Mesenchymal stem cell (in vitro differentiated cells and primary cell): Measurements from ENCODE around the gene KRT6B.

Source experiments
- DNase-seq: peaks from one replicate; pipeline ENCODE4 v3.0.0-alpha.2; 2013
- H2AFZ ChIP-seq: one replicate; pipeline ENCODE4 v1.6.1; 2013; ENCODE audit warnings: low read depth, mild to moderate bottlenecking, control low read depth, inconsistent platforms, low read length, moderate library complexity
- H2AK5ac ChIP-seq: 2 replicates; pipeline ENCODE4 v1.6.1; 2013; ENCODE audit warnings: low read length, moderate library complexity, mild to moderate bottlenecking, inconsistent platforms; ENCODE audit not compliant: severe bottlenecking
- H2BK120ac ChIP-seq: one replicate; pipeline ENCODE4 v1.6.1; 2013; ENCODE audit warnings: low read depth, mild to moderate bottlenecking, inconsistent platforms, low read length, moderate library complexity
- H2BK12ac ChIP-seq, 2 experiments: one replicate each; pipeline ENCODE4 v1.6.1; 2013; ENCODE audit warnings: inconsistent platforms in 2 of 2, low read length in 2 of 2, mild to moderate bottlenecking in 2 of 2, moderate library complexity in 2 of 2, control low read depth in 1 of 2
- H2BK15ac ChIP-seq: one replicate; pipeline ENCODE4 v1.6.1; 2013; ENCODE audit warnings: mild to moderate bottlenecking, low read depth, inconsistent platforms; ENCODE audit not compliant: poor library complexity, severe bottlenecking
- H2BK5ac ChIP-seq: 2 replicates; pipeline ENCODE4 v1.6.1; 2013; ENCODE audit warnings: low read depth, mild to moderate bottlenecking, low read length, control low read depth, inconsistent platforms; ENCODE audit not compliant: poor library complexity, severe bottlenecking
- H3K14ac ChIP-seq, 2 experiments: one replicate each; pipeline ENCODE4 v1.6.1; 2013; ENCODE audit warnings: inconsistent platforms in 2 of 2, low read length in 2 of 2, control low read depth in 1 of 2, mild to moderate bottlenecking in 1 of 2, moderate library complexity in 1 of 2
- H3K18ac ChIP-seq, 2 experiments: one replicate each; pipeline ENCODE4 v1.6.1; 2013; ENCODE audit warnings: inconsistent platforms in 2 of 2, low read length in 2 of 2, control low read depth in 1 of 2, low read depth in 1 of 2, mild to moderate bottlenecking in 1 of 2
- H3K23ac ChIP-seq, 2 experiments: one replicate each; pipeline ENCODE4 v1.6.1; 2013; ENCODE audit warnings: inconsistent platforms in 2 of 2, low read length in 2 of 2, mild to moderate bottlenecking in 2 of 2, moderate library complexity in 2 of 2, control low read depth in 1 of 2
- H3K27ac ChIP-seq: 2 replicates; pipeline ENCODE4 v1.5.1; 2013; ENCODE audit warnings: mild to moderate bottlenecking, moderate library complexity, low read length, control low read depth, inconsistent platforms; ENCODE audit not compliant: poor library complexity, severe bottlenecking
- H3K27me3 ChIP-seq, 2 experiments: 2 replicates each; pipeline versions ENCODE4 v1.6.1 to v1.7.0; 2013; ENCODE audit warnings: low read length in 2 of 2, mild to moderate bottlenecking in 2 of 2, moderate library complexity in 2 of 2, control low read depth in 1 of 2, inconsistent platforms in 1 of 2; ENCODE audit not compliant: control insufficient read depth in 1 of 2, insufficient read depth in 1 of 2
- H3K36me3 ChIP-seq, 2 experiments: 2 replicates each; pipeline versions ENCODE4 v1.6.1 to v1.7.0; 2013; ENCODE audit warnings: low read length in 2 of 2, control low read depth in 1 of 2, inconsistent platforms in 1 of 2, low read depth in 1 of 2, mild to moderate bottlenecking in 1 of 2; ENCODE audit not compliant: insufficient read depth in 2 of 2, control insufficient read depth in 1 of 2
- H3K4ac ChIP-seq, 2 experiments: one replicate each; pipeline ENCODE4 v1.6.1; 2013; ENCODE audit warnings: inconsistent platforms in 2 of 2, low read length in 2 of 2, mild to moderate bottlenecking in 2 of 2, moderate library complexity in 2 of 2, control low read depth in 1 of 2, low read depth in 1 of 2
- H3K4me1 ChIP-seq: 2 replicates; pipeline ENCODE4 v1.6.1; 2013; ENCODE audit warnings: low read depth, low read length, control low read depth; ENCODE audit not compliant: control insufficient read depth, insufficient read depth
- H3K4me2 ChIP-seq: 2 replicates; pipeline ENCODE4 v1.6.1; 2013; ENCODE audit warnings: low read length, mild to moderate bottlenecking, inconsistent platforms; ENCODE audit not compliant: poor library complexity, severe bottlenecking
- H3K4me3 ChIP-seq, 2 experiments: 2 replicates each; pipeline versions ENCODE4 v1.5.1 to v1.7.0; 2013; ENCODE audit warnings: low read length in 2 of 2, mild to moderate bottlenecking in 2 of 2, control low read depth in 1 of 2, low read depth in 1 of 2; ENCODE audit not compliant: insufficient read depth in 1 of 2
- H3K79me1 ChIP-seq: replicated peaks from 2 replicates; pipeline ENCODE4 v1.6.1; 2013; ENCODE audit warnings: mild to moderate bottlenecking, control low read depth, low read length, inconsistent platforms; ENCODE audit not compliant: poor library complexity, severe bottlenecking
- H3K9ac ChIP-seq: 2 replicates; pipeline ENCODE4 v1.7.0; 2013; ENCODE audit warnings: mild to moderate bottlenecking, low read length, moderate library complexity
- H3K9me3 ChIP-seq: 2 replicates; pipeline ENCODE4 v1.7.0; 2013; ENCODE audit warnings: mild to moderate bottlenecking, low read length; ENCODE audit not compliant: control insufficient read depth
- H4K8ac ChIP-seq: one replicate; pipeline ENCODE4 v1.6.1; 2013; ENCODE audit warnings: inconsistent platforms, mild to moderate bottlenecking, low read length, moderate library complexity
- H4K91ac ChIP-seq: one replicate; pipeline ENCODE4 v1.6.1; 2013; ENCODE audit warnings: mild to moderate bottlenecking, low read length, inconsistent platforms
- WGBS: methylation state at CpG from one replicate; pipeline ENCODE4 v1.1.7; 2013; ENCODE audit warnings: mixed read lengths; 5-methylcytosine and 5-hydroxymethylcytosine counted together

KRT6B gene

GRCh38 chr12:52474212-52474611, 22.3 kb upstream of the KRT6B start:
- H3K4me2 ChIP-seq, result no peak overlapping the region
- H2BK15ac ChIP-seq, result no peak overlapping the region
- WGBS, result no CpG with 5 or more reads among the region's 2 CpGs
- DNase-seq, result no peak
- H3K4ac ChIP-seq, result no peak overlapping the region
- H2BK5ac ChIP-seq, result no peak overlapping the region
- peaks cover 8% of the 10 kb centered on the region for H3K9me3 ChIP-seq
- no peak overlapping the region for H3K14ac ChIP-seq
- no peak overlapping the region for H3K18ac ChIP-seq
- H3K36me3 ChIP-seq, result no peaks in the 10 kb centered on the region
- H3K79me1 ChIP-seq, result no peaks in the 10 kb centered on the region
- no peak overlapping the region for H4K91ac ChIP-seq
- H3K4me1 ChIP-seq, result no peaks in the 10 kb centered on the region
- H2BK120ac ChIP-seq, result no peak overlapping the region
- no peak overlapping the region for H4K8ac ChIP-seq
- H2AFZ ChIP-seq, result no peak overlapping the region
- H3K23ac ChIP-seq, result no peak overlapping the region
- H2AK5ac ChIP-seq, result no peak overlapping the region
- no peak overlapping the region for H3K4me3 ChIP-seq
- no peak overlapping the region for H3K9ac ChIP-seq
- H2BK12ac ChIP-seq, result no peak overlapping the region
- H3K27ac ChIP-seq, result no peak overlapping the region
- peaks cover 0 to 34% of the 10 kb centered on the region in 2 experiments for H3K27me3 ChIP-seq

DNA sequence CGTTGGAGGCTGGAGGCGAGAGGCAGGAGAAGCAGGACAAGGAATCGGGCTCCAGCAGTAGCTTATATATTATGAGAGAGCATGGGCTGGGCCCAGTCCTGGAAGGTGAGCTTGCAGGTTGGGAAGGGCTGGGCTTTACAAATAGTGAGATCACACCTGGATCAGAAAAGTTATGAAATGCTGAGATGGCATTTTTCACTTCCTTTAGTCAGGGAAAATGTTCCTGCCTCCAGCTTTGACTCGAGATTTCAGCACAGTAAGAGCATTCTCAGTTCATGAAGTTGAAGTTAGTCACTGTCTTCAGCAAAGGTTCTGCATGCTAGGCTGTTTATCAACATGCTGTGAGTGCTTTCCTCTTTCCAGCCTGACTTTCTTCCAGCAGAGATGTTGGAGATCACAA, 21.8 kb upstream of the KRT6B start, which contains the start of gene KRT6C:
Gene KRT6C (minus strand): TSS at position 38 of the 400 bp plus-strand sequence. CDS start 68 bp downstream, outside the sequence.
- Histone ChIP-seq H3K27me3 (peaks cover 0 to 32% of the 10 kb centered on the region in 2 experiments), H2BK15ac (no peak within 1 kb of the TSS), H3K4me2 (no peak within 1 kb of the TSS), H3K4me3 (no peak within 1 kb of the TSS), H3K18ac (no peak within 1 kb of the TSS), H2AK5ac (no peak within 1 kb of the TSS), H3K14ac (no peak within 1 kb of the TSS), H2BK120ac (no peak within 1 kb of the TSS), H3K9me3 (peaks cover 8% of the 10 kb centered on the region), H4K91ac (no peak within 1 kb of the TSS), H3K4me1 (no peaks in the 10 kb centered on the region), H2BK5ac (no peak within 1 kb of the TSS), H3K9ac (no peak within 1 kb of the TSS), H2AFZ (no peak within 1 kb of the TSS), H3K27ac (no peak within 1 kb of the TSS), H3K36me3 (no peaks in the 10 kb centered on the region), H4K8ac (no peak within 1 kb of the TSS), H3K23ac (no peak within 1 kb of the TSS), H2BK12ac (no peak within 1 kb of the TSS), H3K4ac (no peak within 1 kb of the TSS), H3K79me1 (no peaks in the 10 kb centered on the region)
- DNase-seq, result no peak
- 91% methylated on average over 4 of the region's 4 CpGs for WGBS

GRCh38 chr12:52469853-52470252, 17.9 kb upstream of the KRT6B start:
- WGBS, result 95% methylated on average over 3 of the region's 4 CpGs
- Histone ChIP-seq H3K18ac (no peak overlapping the region), H2AK5ac (no peak overlapping the region), H3K9ac (no peak overlapping the region), H3K4me1 (no peaks in the 10 kb centered on the region), H3K4me3 (no peak overlapping the region), H3K4me2 (no peak overlapping the region), H4K91ac (no peak overlapping the region), H3K36me3 (no peaks in the 10 kb centered on the region), H3K14ac (no peak overlapping the region), H2AFZ (no peak overlapping the region), H3K79me1 (no peaks in the 10 kb centered on the region), H2BK5ac (no peak overlapping the region), H4K8ac (no peak overlapping the region), H3K27ac (no peak overlapping the region), H3K9me3 (no peaks in the 10 kb centered on the region), H3K4ac (no peak overlapping the region), H3K23ac (no peak overlapping the region), H2BK12ac (no peak overlapping the region), H2BK15ac (no peak overlapping the region), H2BK120ac (no peak overlapping the region), H3K27me3 (peaks cover 0 to 38% of the 10 kb centered on the region in 2 experiments)
- no peak for DNase-seq

- H2BK5ac ChIP-seq, result no peak overlapping the region
- no peak overlapping the region for H2BK15ac ChIP-seq
- no peak overlapping the region for H3K4me2 ChIP-seq
- H3K18ac ChIP-seq, result no peak overlapping the region
- no peak overlapping the region for H2BK12ac ChIP-seq
- H3K9me3 ChIP-seq, result no peaks in the 10 kb centered on the region
- no peaks in the 10 kb centered on the region for H3K79me1 ChIP-seq
- H3K23ac ChIP-seq, result no peak overlapping the region
- H4K91ac ChIP-seq, result no peak overlapping the region
- H3K27me3 ChIP-seq, result peaks cover 0 to 43% of the 10 kb centered on the region in 2 experiments
- no peaks in the 10 kb centered on the region for H3K36me3 ChIP-seq
- H3K4me1 ChIP-seq, result no peaks in the 10 kb centered on the region
- 40% methylated on average over 2 of the region's 2 CpGs for WGBS
- H2AK5ac ChIP-seq, result no peak overlapping the region
- no peak overlapping the region for H3K4me3 ChIP-seq
- H3K4ac ChIP-seq, result no peak overlapping the region
- no peak overlapping the region for H2BK120ac ChIP-seq
- H2AFZ ChIP-seq, result no peak overlapping the region
- no peak overlapping the region for H3K14ac ChIP-seq
- no peak overlapping the region for H4K8ac ChIP-seq
- H3K9ac ChIP-seq, result no peak overlapping the region
- no peak for DNase-seq
- H3K27ac ChIP-seq, result no peak overlapping the region
Measured at GRCh38 chr12:52464897-52465296, 13.0 kb upstream of the KRT6B start.
